DND-41 (cell line): Measurements from ENCODE around the gene AIFM1.

Experiments used
- EZH2 ChIP-seq: IDR thresholded peaks from 3 replicates; pipeline ENCODE4 v1.6.1; 2012; ENCODE audit warnings: borderline replicate concordance, low read depth, mild to moderate bottlenecking, moderate library complexity, low read length, inconsistent platforms; ENCODE audit not compliant: severe bottlenecking
- TF ChIP-seq, protein P1 (sequence below): IDR thresholded peaks from 2 replicates; pipeline ENCODE4 v1.5.1; 2012; ENCODE audit warnings: borderline replicate concordance, low read length, moderate library complexity, mild to moderate bottlenecking; ENCODE audit not compliant: poor library complexity, severe bottlenecking; ENCODE audit errors: extremely low read depth

DNA sequence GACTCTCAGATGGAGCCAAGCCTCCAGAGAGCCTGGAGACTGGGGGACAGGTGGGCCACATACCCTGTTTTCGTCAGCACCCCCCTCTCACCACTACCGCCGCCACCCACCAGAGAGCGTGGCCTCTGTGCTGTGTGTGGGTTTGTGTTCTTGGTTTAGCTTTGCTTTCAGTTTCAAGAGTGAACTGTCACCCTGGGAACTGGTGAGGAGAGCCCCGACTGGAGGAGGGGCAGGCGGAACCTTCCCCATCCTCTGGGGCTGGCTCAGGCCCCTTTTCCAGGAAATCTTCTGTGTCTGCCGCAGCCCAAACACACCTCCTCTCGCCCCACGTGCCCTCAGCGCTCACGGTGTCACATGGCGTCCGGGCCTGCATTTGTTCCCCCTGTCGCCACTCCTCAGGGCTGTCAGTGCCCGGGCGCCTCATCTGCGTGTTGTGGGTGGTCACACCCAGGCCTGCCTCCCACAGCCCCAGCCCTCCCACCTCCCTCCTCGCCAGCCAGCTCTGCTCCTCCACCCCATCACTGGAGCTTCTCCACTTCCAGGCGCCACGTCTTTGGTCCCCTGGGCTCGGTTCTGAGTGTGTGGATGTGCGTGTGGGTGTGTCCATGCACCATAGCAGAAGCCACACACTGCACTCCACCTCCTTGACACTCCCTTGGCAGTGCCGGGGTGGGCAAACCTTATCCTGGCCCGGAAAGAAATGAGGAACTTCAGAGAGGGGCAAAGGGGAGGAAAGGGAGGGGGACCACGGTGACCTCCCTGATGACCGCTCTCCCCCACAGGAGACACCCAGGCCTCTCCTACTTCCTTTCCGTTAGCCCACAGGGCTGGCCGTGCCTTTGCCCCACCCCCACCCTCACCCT, 83.2 kb downstream of the AIFM1 start:
- TF ChIP-seq, protein P1, sequence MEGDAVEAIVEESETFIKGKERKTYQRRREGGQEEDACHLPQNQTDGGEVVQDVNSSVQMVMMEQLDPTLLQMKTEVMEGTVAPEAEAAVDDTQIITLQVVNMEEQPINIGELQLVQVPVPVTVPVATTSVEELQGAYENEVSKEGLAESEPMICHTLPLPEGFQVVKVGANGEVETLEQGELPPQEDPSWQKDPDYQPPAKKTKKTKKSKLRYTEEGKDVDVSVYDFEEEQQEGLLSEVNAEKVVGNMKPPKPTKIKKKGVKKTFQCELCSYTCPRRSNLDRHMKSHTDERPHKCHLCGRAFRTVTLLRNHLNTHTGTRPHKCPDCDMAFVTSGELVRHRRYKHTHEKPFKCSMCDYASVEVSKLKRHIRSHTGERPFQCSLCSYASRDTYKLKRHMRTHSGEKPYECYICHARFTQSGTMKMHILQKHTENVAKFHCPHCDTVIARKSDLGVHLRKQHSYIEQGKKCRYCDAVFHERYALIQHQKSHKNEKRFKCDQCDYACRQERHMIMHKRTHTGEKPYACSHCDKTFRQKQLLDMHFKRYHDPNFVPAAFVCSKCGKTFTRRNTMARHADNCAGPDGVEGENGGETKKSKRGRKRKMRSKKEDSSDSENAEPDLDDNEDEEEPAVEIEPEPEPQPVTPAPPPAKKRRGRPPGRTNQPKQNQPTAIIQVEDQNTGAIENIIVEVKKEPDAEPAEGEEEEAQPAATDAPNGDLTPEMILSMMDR: peak; percentile 79
- no peak for TF ChIP-seq EZH2
